ENCODE data around the gene ZNF600.
"Not testable (repeated sequence)": the region's sequence is repeated elsewhere in the genome, so short reads cannot be mapped to it uniquely, and the experiment has no call there.

Gene ZNF600

GRCh38 chr19:52741371-52741770, 45.2 kb downstream of the ZNF600 start:
- DNase-seq = not testable (repeated sequence)

DNA sequence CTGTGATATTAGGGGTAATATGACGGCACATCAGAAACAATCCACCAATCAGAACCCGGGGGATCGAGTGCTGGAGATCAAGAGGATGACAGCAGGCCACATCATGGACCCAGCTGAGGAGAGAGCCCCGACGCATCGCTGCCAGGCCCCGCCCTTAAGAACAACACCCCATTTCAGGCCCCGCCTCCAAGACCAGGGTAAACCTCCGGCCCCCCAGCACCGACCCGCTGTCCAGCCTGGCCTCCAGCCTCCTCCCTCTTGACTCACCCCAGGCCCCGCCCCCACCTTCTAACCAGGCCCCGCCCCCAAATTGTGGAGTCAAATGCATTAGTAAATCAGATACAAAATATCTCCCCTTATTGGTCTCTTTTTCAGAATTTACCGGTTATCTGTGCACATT, 47.0 kb downstream of the ZNF600 start:
- DNase-seq = no peak

DNA sequence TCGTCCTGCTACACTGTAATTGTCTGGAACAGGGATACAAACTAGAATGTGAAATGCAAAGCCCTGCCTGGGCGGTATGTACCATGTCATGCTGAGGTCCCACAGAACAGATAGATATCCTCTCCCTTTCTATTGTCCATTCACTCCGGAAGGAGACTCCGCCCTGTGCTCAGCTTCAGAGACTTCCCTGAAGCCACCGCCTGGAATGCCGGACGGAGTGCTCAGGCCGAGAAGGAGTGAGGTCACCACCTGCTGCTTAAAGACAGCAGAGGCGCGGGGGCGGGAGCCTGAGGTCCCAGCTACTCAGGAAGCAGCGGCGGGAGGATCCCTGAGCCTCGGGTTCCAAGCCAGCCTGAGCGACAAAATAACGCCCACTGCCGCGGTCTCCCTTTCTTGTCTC, 50.9 kb downstream of the ZNF600 start:
- DNase-seq = peak; percentile 10

DNA sequence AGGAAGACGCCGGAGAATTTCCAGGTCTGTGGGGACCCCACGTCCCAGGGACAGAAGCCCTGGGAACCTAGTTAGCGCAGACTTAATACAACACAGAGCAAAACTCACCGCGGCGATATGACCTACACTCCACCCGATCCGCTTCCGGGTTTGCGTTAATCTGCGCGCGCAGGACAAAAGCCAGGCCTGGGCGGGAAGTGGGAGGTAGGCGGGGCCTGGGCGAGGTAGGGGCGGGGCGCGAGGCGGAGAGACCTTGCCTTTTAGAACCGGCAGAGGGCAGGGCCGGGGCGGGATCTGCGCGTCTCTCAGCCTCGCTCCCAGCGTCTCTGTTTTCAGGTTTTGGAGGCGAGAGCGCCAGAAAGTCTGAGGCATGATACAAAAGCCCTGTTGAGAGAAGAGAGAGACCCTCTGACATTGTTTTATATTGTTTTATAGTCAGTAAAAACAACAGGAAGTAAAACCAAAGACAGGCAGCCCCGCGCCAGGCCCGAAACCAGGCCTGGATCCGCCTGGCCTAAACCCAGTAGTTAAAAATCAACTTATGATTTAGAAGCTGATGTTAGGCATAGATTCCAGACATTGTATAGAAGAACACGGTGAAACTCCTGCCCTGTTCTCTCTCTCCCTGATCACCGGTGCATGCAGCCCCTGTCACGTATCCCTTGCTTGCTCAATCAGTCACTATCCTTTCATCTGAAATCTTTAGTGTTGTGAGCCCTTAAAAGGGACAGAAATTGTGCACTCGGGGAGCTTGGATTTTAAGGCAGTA, 51.5 kb downstream of the ZNF600 start, which contains the start of gene ZNF611:
TSS of gene ZNF611 (minus strand) at position 152 of the 769 bp plus-strand sequence. CDS start 19,150 bp downstream, outside the sequence.
- DNase-seq = peak; percentile 98

DNA sequence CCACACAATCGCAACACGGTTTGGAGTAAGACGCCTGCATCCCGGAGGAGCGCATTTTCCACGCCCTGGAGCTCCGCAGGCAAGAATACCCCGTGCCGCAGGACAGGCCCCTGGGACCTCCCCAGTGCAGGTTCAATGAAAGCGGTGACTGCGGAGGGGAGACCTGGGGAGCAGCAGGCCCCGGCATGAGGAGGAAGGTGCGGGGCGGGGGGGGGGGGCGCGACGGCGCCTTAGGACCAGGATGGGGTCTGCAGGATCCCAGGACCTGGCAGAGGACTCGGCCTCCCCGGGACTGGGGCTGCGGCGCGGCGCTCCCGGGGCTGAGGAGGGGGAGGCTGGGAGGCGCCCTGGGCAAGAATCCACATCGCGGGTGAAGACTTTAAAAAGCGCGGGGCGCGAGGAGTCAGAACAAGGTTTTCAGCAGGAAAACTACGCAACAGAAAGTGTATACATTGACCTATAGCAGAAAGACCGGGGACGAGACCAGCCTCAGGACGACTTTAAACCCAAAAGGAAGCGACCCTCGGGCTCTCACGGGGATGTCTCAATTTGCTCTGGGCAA, 52.2 kb downstream of the ZNF600 start:
- no peak for DNase-seq

- not testable (repeated sequence) for DNase-seq
These were observed 60.5 kb downstream of the ZNF600 start for GRCh38 chr19:52726051-52726450.

DNA sequence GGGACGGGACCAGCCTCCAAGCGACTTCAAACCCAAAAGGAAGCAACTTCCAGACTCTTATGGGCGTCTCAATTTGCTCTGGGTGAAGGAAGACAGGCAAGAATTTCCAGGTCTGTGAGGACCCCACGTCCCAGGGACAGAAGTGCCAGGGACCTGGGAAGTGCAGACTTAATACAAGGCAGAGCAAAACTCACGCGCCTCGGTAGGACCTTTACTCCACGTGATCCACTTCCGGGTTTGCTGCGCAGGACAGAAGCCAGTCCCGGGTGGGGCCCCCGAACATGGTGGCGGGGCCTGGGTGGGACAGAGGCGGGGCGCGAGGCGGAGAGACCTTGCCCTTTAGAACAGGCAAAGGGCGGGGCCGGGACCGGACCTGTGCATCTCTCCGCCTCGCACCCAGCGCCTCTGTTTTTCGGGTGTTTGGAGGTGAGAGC, 61.0 kb downstream of the ZNF600 start:
- DNase-seq = no peak

- no peak for DNase-seq
These were observed 61.7 kb downstream of the ZNF600 start for GRCh38 chr19:52724701-52725514.

GRCh38 chr19:52723907-52724598, 62.5 kb downstream of the ZNF600 start:
- DNase-seq = not testable (repeated sequence)

GRCh38 chr19:52722062-52723003, 64.3 kb downstream of the ZNF600 start:
- DNase-seq = no peak

DNA sequence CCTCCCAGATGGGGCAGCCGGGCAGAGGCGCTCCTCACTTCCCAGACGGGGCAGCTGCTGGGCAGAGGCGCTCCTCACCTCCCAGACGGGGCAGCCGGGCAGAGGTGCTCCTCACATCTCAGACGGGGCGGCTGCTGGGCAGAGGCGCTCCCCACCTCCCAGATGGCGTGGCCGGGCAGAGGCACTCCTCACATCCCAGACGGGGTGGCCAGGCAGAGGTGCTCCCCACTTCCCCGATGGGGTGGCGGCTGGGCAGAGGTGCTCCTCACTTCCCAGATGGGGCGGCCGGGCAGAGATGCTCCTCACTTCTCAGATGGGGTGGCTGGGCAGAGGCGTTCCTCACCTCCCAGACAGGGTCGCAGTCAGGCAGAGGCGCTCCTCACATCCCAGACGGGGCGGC, 66.0 kb downstream of the ZNF600 start:
- not testable (repeated sequence) for DNase-seq

- no peak for DNase-seq
These were observed 70.1 kb downstream of the ZNF600 start for GRCh38 chr19:52716522-52716921.

DNA sequence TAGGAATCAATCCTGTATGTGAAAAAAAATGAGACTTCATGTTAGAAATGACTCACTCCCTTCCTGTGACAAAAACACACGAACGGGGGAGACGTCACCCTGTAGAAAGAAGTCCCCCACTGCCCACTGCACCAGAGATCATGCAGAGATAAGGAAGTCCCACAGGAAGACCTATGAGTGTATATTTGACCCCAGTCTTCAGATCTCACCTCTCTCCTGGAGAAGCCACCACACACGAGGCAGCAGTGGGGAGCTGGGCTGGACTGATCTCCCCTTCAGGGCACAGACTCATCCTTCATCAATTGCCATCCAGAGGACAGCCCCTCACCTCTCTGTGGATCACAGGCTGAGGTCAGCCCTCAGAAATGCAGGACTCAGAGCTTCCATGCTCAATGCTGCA, 70.7 kb downstream of the ZNF600 start:
- not testable (repeated sequence) for DNase-seq

DNA sequence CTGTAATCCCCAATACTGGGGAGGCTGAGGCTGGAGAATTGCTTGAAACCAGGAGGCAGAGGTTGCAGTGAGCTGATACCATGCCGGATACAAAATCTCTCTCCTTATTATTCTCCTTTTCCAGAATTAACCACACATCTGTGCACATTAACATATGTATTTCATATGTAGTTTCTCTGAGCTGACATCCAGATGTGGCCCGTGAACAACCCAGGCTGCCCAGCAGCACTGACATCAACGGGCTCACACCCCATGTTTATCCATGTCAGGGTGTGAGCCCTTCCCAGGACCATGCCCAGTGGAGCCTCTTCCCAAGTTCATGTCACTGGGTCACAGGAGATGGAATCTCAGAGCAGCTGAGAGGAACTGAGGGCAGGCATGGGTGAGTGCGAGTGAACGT, 71.3 kb downstream of the ZNF600 start:
- not testable (repeated sequence) for DNase-seq

Data from NCI-H1105 (cell line).